Measurements from ENCODE around the gene SLC44A4. TPM values are rescaled to one million over a fixed set of nuclear protein-coding genes. Genes with fewer than 3 reads are reported as not detected.

SLC44A4 gene
- total RNA-seq, 2 donors from 2014 or later: 0.10 to 0.13 TPM

DNA sequence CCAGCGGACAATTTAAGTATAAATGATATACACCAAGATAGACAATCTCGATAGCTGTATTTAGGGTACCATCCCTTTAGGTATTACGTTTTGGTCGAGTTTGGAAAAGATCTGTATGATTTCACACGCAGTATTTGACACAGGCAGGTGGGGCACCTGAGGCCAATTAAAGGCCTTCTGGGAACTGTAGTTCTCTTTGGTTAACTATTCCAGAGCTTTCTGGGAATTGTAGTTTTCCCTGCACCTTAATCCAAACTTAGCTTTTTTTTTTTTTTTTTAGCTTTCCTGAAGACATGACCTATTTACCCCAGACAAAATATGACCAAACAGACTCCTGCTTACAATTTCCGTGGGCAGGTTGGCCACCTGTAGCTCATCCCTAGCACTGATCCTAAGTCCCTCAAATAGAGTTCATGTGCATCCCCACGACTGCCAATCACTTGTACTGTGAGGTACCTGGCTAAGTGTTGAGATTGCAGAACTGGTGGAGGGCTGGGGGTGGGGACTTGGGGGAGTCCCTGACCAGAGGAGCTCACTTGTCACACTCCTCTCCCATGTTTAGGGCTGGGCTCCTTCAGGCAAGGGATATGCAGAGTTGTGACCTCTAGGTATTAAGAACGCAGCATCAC lies 19.7 kb upstream of the SLC44A4 start:
- peaks cover 3% of the 10 kb centered on the region for H3K36me3 Mint-ChIP-seq (ENCODE audit: low read depth)
- peak overlapping the region; percentile 94 for H3K4me3 Mint-ChIP-seq
- peak overlapping the region; percentile 95 for H3K27ac Mint-ChIP-seq
- H3K27me3 Mint-ChIP-seq: no peaks in the 10 kb centered on the region
- H3K4me1 Mint-ChIP-seq: peaks cover 29% of the 10 kb centered on the region
- DNase-seq (no peak), ATAC-seq (peak; percentile 53)
- no peaks in the 10 kb centered on the region for H3K9me3 ChIP-seq (ENCODE audit: control insufficient read depth, low read length, poor library complexity, severe bottlenecking)

DNA sequence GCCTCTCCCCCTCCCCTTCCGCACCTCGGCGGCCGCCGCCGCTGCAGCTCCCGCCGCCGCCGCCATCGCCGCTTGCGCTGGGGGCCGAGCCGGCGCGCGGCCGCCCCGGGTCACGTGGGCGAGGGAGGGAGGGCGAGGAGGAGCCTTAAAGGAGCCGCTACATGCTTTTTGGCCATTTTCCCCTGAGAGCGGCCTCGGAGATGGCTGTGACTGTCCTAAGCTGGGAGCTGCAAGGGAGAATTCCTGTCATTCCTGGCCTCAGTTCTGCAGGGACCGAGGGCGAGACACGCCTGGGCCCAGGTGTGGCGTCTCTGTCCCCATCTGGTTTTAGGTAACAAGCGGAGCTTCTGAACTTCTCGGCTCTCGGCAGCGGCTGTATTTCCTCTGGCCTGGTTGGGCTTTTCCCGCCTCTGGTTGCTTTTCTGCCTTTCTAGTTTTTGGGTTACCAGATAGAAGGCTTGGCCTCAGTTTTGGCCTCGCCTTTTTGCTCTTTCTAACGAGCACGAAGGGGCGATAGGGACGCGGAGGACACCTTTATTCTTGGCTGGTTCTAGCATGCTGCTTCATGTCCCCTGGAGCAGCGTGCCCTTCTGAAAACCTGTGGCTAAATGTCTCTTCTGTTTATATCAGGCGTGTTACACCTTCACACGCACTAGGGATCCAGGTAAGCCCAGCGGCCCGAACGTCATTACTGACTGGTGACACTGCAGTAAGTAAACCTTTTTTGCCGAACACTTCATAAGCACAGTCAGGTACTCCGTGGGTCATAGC lies 19.0 kb upstream of the SLC44A4 start, which contains the start of gene EHMT2:
EHMT2 (minus strand) TSS at position 87 of the 771 bp plus-strand sequence; CDS start at position 66, 21 bp downstream.
- DNase-seq: peak; percentile 79 to 82 (median 80)
- Mint-ChIP-seq H3K27ac (peak within 1 kb of the TSS; percentile 95), H3K36me3 (ENCODE audit: low read depth) (peaks cover 3% of the 10 kb centered on the region), H3K4me1 (peaks cover 26% of the 10 kb centered on the region), H3K27me3 (no peaks in the 10 kb centered on the region), H3K4me3 (peak within 1 kb of the TSS; percentile 94)
- peak; percentile 71 for ATAC-seq
- no peaks in the 10 kb centered on the region for H3K9me3 ChIP-seq (ENCODE audit: control insufficient read depth, low read length, poor library complexity, severe bottlenecking)

DNA sequence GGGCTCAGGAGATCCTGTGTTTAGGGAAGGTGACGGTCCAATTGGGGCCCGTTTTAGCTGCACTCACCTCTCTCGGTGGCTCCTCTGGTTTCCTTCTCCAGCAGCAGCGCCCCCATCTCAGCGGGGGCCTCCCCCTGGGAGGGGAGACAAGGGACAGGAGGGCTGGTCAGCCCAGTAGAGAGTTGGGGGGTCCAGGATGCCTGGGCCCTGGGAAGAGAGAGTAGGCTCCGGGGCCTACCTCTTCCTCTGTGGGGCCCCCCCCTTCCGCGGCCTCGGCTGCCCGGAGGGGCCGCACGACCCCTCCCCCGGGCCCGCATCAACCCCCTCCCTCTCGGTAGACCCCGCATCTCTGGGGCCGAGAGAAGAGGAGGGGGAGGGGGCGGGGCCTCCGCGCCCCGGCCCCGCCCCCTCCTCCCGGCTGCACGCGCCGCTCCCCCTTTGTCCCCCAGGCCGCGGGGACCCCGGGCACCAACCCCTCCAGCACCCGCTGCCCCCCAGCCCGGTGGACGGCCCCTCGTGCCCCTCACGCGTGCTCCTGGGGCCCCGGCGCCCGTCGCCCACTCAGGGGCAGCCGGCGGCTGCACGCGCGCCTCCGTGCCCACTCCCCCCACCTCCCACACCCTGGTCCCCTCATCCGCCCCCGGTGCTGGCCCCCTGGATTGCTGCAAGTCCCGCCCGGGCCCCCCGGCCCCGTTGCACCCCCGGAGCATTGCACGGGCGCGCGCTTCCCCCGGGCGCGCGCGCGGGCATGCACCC lies 18.2 kb upstream of the SLC44A4 start:
- DNase-seq (peak in 1 of 3 donors; percentile 31), ATAC-seq (no peak)
- Mint-ChIP-seq H3K27me3 (no peaks in the 10 kb centered on the region), H3K36me3 (ENCODE audit: low read depth) (peaks cover 5% of the 10 kb centered on the region), H3K4me3 (peak overlapping the region; percentile 94), H3K4me1 (peaks cover 23% of the 10 kb centered on the region), H3K27ac (peak overlapping the region; percentile 91)
- H3K9me3 ChIP-seq (ENCODE audit: control insufficient read depth, low read length, poor library complexity, severe bottlenecking): no peaks in the 10 kb centered on the region

GRCh38 chr6:31896493-31896855 lies 17.7 kb upstream of the SLC44A4 start:
- DNase-seq: no peak
- Mint-ChIP-seq H3K27me3 (no peaks in the 10 kb centered on the region), H3K36me3 (ENCODE audit: low read depth) (peaks cover 5% of the 10 kb centered on the region), H3K4me3 (peak overlapping the region; percentile 84), H3K27ac (peak overlapping the region; percentile 91), H3K4me1 (peaks cover 24% of the 10 kb centered on the region)
- H3K9me3 ChIP-seq (ENCODE audit: control insufficient read depth, low read length, poor library complexity, severe bottlenecking): no peaks in the 10 kb centered on the region
- ATAC-seq: no peak

DNA sequence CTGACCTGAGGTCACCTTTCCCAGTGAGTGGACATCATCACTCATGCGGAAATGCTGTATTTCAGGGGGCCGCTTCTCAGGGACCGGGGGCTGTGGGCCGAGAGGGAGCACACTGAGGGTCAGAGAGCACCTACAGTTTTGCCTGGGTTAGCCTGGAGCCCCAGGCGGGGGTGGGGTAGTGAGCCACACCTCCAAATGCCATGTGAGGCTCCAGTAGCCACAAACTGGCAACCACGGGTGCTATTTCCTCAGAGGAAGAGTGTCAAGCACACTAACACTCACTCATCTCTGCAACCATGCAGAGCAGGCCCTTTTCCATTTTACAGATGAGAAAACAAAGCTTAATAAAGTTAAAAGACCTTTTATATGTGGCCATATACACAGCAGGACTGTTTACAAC lies 14.0 kb upstream of the SLC44A4 start:
- Mint-ChIP-seq H3K36me3 (ENCODE audit: low read depth) (peaks cover 7% of the 10 kb centered on the region), H3K27ac (no peak overlapping the region), H3K27me3 (no peaks in the 10 kb centered on the region), H3K4me3 (no peak overlapping the region), H3K4me1 (peaks cover 10% of the 10 kb centered on the region)
- H3K9me3 ChIP-seq (ENCODE audit: control insufficient read depth, low read length, poor library complexity, severe bottlenecking): no peaks in the 10 kb centered on the region
- ATAC-seq: no peak
- DNase-seq: no peak

GRCh38 chr6:31889331-31889972 lies 10.7 kb upstream of the SLC44A4 start:
- peak overlapping the region; percentile 37 for H3K27ac Mint-ChIP-seq
- peaks cover 5% of the 10 kb centered on the region for H3K4me1 Mint-ChIP-seq
- DNase-seq: no peak

DNA sequence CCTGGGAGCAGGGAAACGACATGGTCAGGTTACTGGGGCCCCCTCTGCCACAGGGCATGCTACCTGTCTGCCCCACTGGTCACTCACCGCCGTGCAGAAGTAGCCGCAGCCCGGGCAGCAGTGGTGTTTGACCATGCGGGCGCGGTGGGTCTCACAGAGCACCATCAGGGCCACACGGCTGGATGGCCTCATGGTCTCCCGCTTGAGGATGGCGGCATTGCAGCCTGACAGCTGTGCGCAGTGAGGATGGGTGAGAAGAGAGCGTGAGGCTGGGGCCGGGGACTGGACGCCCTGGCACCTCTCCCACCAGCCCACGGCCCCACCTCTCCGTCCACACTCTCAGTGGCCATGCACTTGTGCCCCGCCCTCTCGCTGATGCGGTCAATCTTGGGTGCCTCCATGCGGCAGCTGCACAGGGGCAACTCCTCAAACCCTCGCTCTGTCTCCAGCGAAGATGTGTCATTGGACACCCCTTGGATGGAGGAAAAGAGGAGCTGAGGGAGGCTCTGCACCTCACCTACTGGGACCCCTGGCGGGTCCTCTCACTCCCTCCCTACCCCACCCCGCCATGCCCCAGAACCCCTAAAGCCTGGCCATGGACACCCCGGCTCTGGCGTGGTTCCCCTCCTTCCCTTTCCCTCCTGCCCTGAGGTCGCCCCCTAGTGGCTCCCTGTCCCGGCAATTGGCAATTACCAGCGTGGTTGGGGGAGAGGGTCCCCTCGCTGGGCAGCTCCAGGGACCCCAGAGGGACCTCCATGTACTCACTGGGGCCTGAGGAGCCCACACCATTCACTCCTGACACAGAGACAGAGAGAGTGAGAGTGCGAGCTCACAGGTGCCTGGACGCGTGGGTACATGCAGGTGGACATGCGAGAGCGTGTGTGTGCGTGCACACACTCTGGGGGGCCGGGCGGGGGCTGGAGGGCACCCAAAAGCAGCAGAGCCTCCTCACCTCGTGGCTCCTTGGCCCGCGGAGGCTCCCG lies 9.8 kb upstream of the SLC44A4 start:
- no peaks in the 10 kb centered on the region for H3K9me3 ChIP-seq (ENCODE audit: control insufficient read depth, low read length, poor library complexity, severe bottlenecking)
- DNase-seq (peak in 2 of 3 donors; percentile 42 to 55), ATAC-seq (peak; percentile 48)
- Mint-ChIP-seq H3K36me3 (ENCODE audit: low read depth) (peaks cover 9% of the 10 kb centered on the region), H3K4me1 (peaks cover 5% of the 10 kb centered on the region), H3K27ac (peak overlapping the region; percentile 37), H3K4me3 (no peak overlapping the region), H3K27me3 (no peaks in the 10 kb centered on the region)

More at GRCh38 chr6:31889331-31889972, 10.7 kb upstream of the SLC44A4 start:
- H3K27me3 Mint-ChIP-seq: no peaks in the 10 kb centered on the region
- H3K9me3 ChIP-seq (ENCODE audit: control insufficient read depth, low read length, poor library complexity, severe bottlenecking): no peaks in the 10 kb centered on the region
- peaks cover 9% of the 10 kb centered on the region for H3K36me3 Mint-ChIP-seq (ENCODE audit: low read depth)
- no peak overlapping the region for H3K4me3 Mint-ChIP-seq
- no peak for ATAC-seq

DNA sequence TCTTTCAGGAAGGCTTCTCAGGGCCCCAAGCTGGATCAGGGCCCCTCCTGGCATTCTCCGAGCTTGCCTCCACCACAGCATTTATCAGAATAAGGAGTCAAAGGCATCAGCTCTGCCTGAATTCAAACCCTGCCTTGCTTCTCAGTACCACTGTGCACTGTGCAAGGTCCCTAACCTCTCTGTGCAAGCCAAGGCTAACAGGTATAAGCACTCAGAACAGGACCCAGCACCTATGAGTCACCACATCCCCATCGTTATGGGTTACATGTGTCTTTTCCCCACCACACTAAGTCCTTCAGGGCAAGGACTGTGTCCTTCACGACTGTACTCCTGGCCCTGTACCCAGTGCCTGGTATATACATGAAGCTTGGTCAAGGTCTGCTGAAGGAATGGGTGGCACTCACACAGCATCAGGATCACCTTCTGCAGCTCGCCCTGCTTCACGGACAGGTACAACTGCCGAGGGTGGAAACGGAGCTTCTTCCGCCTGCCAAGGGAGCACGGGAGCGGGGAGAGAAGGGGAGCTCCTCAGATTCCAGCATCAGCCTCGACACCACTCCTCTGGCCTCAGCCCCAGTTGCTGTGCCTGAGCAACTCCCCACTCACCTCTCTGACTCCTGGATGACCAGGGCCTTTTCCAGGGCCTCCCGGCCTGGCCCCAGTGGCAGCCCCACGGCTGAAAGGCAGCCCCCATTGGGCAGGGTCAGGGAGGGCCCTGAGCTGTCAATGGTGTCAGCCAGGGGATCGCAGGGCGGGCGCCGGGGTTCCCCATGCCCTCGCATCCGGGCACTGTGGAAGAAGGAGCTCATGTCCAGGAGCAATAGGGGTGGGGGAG lies 8.6 kb upstream of the SLC44A4 start:
- ATAC-seq: no peak
- H3K4me1 Mint-ChIP-seq: peaks cover 5% of the 10 kb centered on the region
- no peak for DNase-seq
- no peak overlapping the region for H3K4me3 Mint-ChIP-seq
- H3K36me3 Mint-ChIP-seq (ENCODE audit: low read depth): peaks cover 12% of the 10 kb centered on the region
- H3K27ac Mint-ChIP-seq: no peak overlapping the region
- no peaks in the 10 kb centered on the region for H3K27me3 Mint-ChIP-seq
- no peaks in the 10 kb centered on the region for H3K9me3 ChIP-seq (ENCODE audit: control insufficient read depth, low read length, poor library complexity, severe bottlenecking)

DNA sequence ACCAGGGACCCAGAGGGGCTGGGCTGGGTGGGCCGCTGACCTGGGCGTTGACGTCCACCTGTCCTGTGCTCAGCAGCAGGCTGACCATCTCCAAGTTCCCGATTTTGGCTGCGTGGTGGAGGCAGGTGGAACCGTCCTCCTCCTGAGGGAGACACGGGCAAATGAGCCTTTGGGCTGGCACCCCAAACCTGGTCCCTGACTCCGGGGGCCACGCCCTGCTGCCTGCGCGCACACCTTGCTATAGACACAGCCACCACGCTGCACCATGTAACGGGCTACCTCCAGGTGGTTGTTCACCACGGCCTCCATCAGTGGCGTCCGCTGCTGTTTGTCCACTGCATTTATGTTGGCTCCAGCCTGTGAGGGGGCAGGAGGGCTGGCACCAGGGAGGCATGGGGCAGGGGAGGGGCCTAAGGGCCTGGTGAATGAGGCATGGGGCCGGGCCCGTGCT lies 7.8 kb upstream of the SLC44A4 start:
- peak overlapping the region; percentile 77 for H3K27ac Mint-ChIP-seq
- no peaks in the 10 kb centered on the region for H3K27me3 Mint-ChIP-seq
- ATAC-seq: no peak
- peaks cover 2% of the 10 kb centered on the region for H3K4me1 Mint-ChIP-seq
- no peak overlapping the region for H3K4me3 Mint-ChIP-seq
- H3K36me3 Mint-ChIP-seq (ENCODE audit: low read depth): peaks cover 11% of the 10 kb centered on the region
- H3K9me3 ChIP-seq (ENCODE audit: control insufficient read depth, low read length, poor library complexity, severe bottlenecking): no peaks in the 10 kb centered on the region
- no peak for DNase-seq

DNA sequence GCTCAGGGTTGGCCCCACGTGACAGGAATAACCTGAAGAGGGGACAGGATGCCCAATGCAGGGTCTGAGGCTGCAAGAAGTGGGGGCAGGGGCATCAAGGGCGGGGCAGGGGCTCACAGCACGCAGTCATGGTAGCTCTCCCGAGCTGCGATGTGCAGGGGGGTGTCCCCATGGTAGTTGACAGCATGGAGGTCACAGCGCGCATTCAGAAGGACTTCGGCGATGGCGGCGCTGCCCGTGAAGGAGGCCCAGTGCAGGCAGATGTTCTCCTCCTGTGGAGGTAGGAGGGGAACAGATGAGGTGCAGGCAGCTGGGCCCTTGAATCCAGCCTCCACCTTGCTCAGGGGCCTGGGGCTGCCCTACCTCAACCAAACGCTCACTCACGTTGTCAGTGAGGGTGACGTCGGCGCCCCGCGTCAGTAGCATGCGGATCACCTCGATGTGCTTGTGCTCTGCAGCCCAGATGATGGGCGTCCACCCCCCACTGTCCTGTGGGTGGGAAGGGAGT lies 5.8 kb upstream of the SLC44A4 start:
- H3K9me3 ChIP-seq (ENCODE audit: control insufficient read depth, low read length, poor library complexity, severe bottlenecking): no peaks in the 10 kb centered on the region
- no peak for DNase-seq
- Mint-ChIP-seq H3K27me3 (no peaks in the 10 kb centered on the region), H3K4me3 (no peak overlapping the region), H3K4me1 (peaks cover 7% of the 10 kb centered on the region), H3K27ac (no peak overlapping the region), H3K36me3 (ENCODE audit: low read depth) (peaks cover 17% of the 10 kb centered on the region)
- ATAC-seq: no peak

GRCh38 chr6:31883676-31884075 lies 4.9 kb upstream of the SLC44A4 start:
- H3K4me1 Mint-ChIP-seq: peaks cover 7% of the 10 kb centered on the region
- ATAC-seq (no peak), DNase-seq (no peak)
- peaks cover 14% of the 10 kb centered on the region for H3K36me3 Mint-ChIP-seq (ENCODE audit: low read depth)
- H3K27me3 Mint-ChIP-seq: no peaks in the 10 kb centered on the region
- no peak overlapping the region for H3K27ac Mint-ChIP-seq
- no peak overlapping the region for H3K4me3 Mint-ChIP-seq
- H3K9me3 ChIP-seq (ENCODE audit: control insufficient read depth, low read length, poor library complexity, severe bottlenecking): no peaks in the 10 kb centered on the region

Measured in T-helper 17 cell (primary cell).